K562 (cell line): Measurements from ENCODE around the gene ZNF747. TPM values are rescaled to one million over a fixed set of nuclear protein-coding genes. Genes with fewer than 3 reads are reported as not detected.

Source experiments
- CXXC5 ChIP-seq: fragments of 250-450 bp; sonication (Bioruptor Pico); IDR thresholded peaks from 2 replicates; pipeline ENCODE4 v1.8.0; 2022; ENCODE audit warnings: inconsistent platforms, mild to moderate bottlenecking, moderate library complexity
- ELF4 ChIP-seq: fragments of 450-650 bp; formaldehyde crosslinking; IDR thresholded peaks from 2 replicates; pipeline ENCODE4 v1.4.0; 2022; ENCODE audit warnings: missing genetic modification characterization
- HDAC1 ChIP-seq, 2 experiments: fragments of 450-650 bp; IDR thresholded peaks; 2 replicates each; pipeline ENCODE4 v1.6.1; 2016 to 2017; ENCODE audit warnings: inconsistent platforms in 1 of 2, mild to moderate bottlenecking in 1 of 2, moderate library complexity in 1 of 2
- HDAC2 ChIP-seq: fragments of 450-650 bp; IDR thresholded peaks from 2 replicates; pipeline ENCODE4 v1.6.1; 2016; ENCODE audit warnings: mild to moderate bottlenecking
- MTA1 ChIP-seq: fragments of 450-650 bp; IDR thresholded peaks from 2 replicates; pipeline ENCODE4 v1.6.1; 2017; ENCODE audit warnings: borderline replicate concordance
- NEUROD1 ChIP-seq: fragments of 150-350 bp; IDR thresholded peaks from 2 replicates; pipeline ENCODE4 v1.6.1; 2014; ENCODE audit warnings: borderline replicate concordance, low read length, low read depth; ENCODE audit not compliant: partially characterized antibody
- NFRKB ChIP-seq: fragments of 450-650 bp; IDR thresholded peaks from 2 replicates; pipeline ENCODE4 v1.6.1; 2016; ENCODE audit warnings: low read depth
- OTX1 ChIP-seq: fragments of 450-650 bp; formaldehyde crosslinking; IDR thresholded peaks from 2 replicates; pipeline ENCODE4 v1.4.0; 2022; ENCODE audit warnings: mild to moderate bottlenecking
- RAD21 ChIP-seq, 2 experiments: fragments of 250-450 bp in 1 of 2; fragments of 450-650 bp in 1 of 2; sonication (Bioruptor Pico) in 1 of 2; formaldehyde crosslinking in 1 of 2; IDR thresholded peaks in 1 of 2; conservative IDR thresholded peaks in 1 of 2; 2 replicates each; pipeline versions ENCODE4 v1.4.0 to v1.8.0; 2020 to 2022; ENCODE audit warnings: mild to moderate bottlenecking in 2 of 2, moderate library complexity in 1 of 2
- RBBP5 ChIP-seq: fragments of 200-600 bp; sonication (generic); IDR thresholded peaks from 2 replicates; pipeline ENCODE4 v1.6.1; 2012; ENCODE audit warnings: borderline replicate concordance, mild to moderate bottlenecking, low read length, control low read depth, inconsistent platforms; ENCODE audit not compliant: insufficient read depth, poor library complexity, severe bottlenecking
- RBM34 ChIP-seq: fragments of 200-400 bp; formaldehyde crosslinking; IDR thresholded peaks from 2 replicates; pipeline ENCODE4 v1.6.1; 2018; ENCODE audit warnings: low read length, borderline replicate concordance; ENCODE audit not compliant: insufficient read depth
- TCF7 ChIP-seq: sonication (generic); IDR thresholded peaks from 2 replicates; pipeline ENCODE4 v1.6.1; 2016; ENCODE audit warnings: antibody characterized with exemption, borderline replicate concordance
- TCF7L2 ChIP-seq: fragments of 150-350 bp; IDR thresholded peaks from 2 replicates; pipeline ENCODE4 v1.6.1; 2016; ENCODE audit warnings: low read depth, mild to moderate bottlenecking, low read length, moderate library complexity
- ZNF165 ChIP-seq: fragments of 250-450 bp; sonication (Bioruptor Pico); IDR thresholded peaks from 2 replicates; pipeline ENCODE4 v1.4.0; 2020; ENCODE audit warnings: borderline replicate concordance
- polyA plus RNA-seq, 8 experiments: library from polyadenylated mRNA; depleted of rRNA in 4 of 8; stranded (reverse) in 5 of 8; unstranded in 3 of 8; fragments of >200 nt; fragmentation: Nextera tagmentation in 2 of 8; fragmentation: Illumina TruSeq in 1 of 8; extraction: Ambion mirVana in 2 of 8; extraction: Trizol in 1 of 8; gene quantifications; 2 replicates each; pipeline versions ENCODE4 v1.2.1 to v1.2.3, GENCODE V29; 2011 to 2014; ENCODE audit warnings: inconsistent platforms in 1 of 8, missing spikeins in 1 of 8
- total RNA-seq, 7 experiments: library from RNA; depleted of rRNA in 6 of 7; stranded (reverse); fragments of >200 nt in 6 of 7; fragmentation: Illumina TruSeq in 2 of 7; extraction: Trizol in 2 of 7; gene quantifications; 2 replicates each; pipeline versions ENCODE4 v1.2.1 to v1.2.3, GENCODE V29; 2011 to 2021; ENCODE audit warnings: low replicate concordance in 1 of 7
- TF ChIP-seq, protein P1 (sequence below): fragments of 450-650 bp; IDR thresholded peaks from 2 replicates; pipeline ENCODE4 v1.6.1; 2016; ENCODE audit warnings: mild to moderate bottlenecking, moderate library complexity
- TF ChIP-seq, protein P2 (sequence below): IDR thresholded peaks from 2 replicates; pipeline ENCODE4 v1.6.1; 2014; ENCODE audit warnings: antibody characterized with exemption

The ZNF747 gene
- total and polyA plus RNA-seq, 9 of the 15 experiments (the other 6 are each of a cell fraction or from before 2014, with no cell fraction given), result 0.14 to 3.3 (median 1.5) TPM

GRCh38 chr16:30535777-30536190 is 1.1 kb upstream of the ZNF747 start (continued):
- TF ChIP-seq NEUROD1 (peak; percentile 26), TCF7 (no peak), HDAC2 (peak; percentile 64; the same call in 1 of the 2 replicates), HDAC1 (IDR thresholded peaks at IDR 0.05) (peak in 1 of 2 experiments; percentile 57; a peak in 1 of 4 replicates), CXXC5 (CRISPR knock-in tag) (peak; percentile 48), ELF4 (CRISPR knock-in tag) (0 out of 2 replicates have a peak, but pooled peaks have one; percentile 30), MTA1 (0 out of 2 replicates have a peak, but pooled peaks have one; percentile 10), NFRKB (no peak; the same call in 1 of the 2 replicates), ZNF165 (CRISPR knock-in tag) (no peak), RAD21 (CRISPR knock-in tag; conservative IDR thresholded peaks at IDR 0.05 in 1 of 2, IDR thresholded peaks at IDR 0.05 in 1 of 2) (peak; percentile 64 to 74), OTX1 (CRISPR knock-in tag) (peak; percentile 55; the same call in 1 of the 2 replicates), RBBP5 (peak; percentile 62), TCF7L2 (no peak), RBM34 (no peak)
- TF ChIP-seq, protein P1, sequence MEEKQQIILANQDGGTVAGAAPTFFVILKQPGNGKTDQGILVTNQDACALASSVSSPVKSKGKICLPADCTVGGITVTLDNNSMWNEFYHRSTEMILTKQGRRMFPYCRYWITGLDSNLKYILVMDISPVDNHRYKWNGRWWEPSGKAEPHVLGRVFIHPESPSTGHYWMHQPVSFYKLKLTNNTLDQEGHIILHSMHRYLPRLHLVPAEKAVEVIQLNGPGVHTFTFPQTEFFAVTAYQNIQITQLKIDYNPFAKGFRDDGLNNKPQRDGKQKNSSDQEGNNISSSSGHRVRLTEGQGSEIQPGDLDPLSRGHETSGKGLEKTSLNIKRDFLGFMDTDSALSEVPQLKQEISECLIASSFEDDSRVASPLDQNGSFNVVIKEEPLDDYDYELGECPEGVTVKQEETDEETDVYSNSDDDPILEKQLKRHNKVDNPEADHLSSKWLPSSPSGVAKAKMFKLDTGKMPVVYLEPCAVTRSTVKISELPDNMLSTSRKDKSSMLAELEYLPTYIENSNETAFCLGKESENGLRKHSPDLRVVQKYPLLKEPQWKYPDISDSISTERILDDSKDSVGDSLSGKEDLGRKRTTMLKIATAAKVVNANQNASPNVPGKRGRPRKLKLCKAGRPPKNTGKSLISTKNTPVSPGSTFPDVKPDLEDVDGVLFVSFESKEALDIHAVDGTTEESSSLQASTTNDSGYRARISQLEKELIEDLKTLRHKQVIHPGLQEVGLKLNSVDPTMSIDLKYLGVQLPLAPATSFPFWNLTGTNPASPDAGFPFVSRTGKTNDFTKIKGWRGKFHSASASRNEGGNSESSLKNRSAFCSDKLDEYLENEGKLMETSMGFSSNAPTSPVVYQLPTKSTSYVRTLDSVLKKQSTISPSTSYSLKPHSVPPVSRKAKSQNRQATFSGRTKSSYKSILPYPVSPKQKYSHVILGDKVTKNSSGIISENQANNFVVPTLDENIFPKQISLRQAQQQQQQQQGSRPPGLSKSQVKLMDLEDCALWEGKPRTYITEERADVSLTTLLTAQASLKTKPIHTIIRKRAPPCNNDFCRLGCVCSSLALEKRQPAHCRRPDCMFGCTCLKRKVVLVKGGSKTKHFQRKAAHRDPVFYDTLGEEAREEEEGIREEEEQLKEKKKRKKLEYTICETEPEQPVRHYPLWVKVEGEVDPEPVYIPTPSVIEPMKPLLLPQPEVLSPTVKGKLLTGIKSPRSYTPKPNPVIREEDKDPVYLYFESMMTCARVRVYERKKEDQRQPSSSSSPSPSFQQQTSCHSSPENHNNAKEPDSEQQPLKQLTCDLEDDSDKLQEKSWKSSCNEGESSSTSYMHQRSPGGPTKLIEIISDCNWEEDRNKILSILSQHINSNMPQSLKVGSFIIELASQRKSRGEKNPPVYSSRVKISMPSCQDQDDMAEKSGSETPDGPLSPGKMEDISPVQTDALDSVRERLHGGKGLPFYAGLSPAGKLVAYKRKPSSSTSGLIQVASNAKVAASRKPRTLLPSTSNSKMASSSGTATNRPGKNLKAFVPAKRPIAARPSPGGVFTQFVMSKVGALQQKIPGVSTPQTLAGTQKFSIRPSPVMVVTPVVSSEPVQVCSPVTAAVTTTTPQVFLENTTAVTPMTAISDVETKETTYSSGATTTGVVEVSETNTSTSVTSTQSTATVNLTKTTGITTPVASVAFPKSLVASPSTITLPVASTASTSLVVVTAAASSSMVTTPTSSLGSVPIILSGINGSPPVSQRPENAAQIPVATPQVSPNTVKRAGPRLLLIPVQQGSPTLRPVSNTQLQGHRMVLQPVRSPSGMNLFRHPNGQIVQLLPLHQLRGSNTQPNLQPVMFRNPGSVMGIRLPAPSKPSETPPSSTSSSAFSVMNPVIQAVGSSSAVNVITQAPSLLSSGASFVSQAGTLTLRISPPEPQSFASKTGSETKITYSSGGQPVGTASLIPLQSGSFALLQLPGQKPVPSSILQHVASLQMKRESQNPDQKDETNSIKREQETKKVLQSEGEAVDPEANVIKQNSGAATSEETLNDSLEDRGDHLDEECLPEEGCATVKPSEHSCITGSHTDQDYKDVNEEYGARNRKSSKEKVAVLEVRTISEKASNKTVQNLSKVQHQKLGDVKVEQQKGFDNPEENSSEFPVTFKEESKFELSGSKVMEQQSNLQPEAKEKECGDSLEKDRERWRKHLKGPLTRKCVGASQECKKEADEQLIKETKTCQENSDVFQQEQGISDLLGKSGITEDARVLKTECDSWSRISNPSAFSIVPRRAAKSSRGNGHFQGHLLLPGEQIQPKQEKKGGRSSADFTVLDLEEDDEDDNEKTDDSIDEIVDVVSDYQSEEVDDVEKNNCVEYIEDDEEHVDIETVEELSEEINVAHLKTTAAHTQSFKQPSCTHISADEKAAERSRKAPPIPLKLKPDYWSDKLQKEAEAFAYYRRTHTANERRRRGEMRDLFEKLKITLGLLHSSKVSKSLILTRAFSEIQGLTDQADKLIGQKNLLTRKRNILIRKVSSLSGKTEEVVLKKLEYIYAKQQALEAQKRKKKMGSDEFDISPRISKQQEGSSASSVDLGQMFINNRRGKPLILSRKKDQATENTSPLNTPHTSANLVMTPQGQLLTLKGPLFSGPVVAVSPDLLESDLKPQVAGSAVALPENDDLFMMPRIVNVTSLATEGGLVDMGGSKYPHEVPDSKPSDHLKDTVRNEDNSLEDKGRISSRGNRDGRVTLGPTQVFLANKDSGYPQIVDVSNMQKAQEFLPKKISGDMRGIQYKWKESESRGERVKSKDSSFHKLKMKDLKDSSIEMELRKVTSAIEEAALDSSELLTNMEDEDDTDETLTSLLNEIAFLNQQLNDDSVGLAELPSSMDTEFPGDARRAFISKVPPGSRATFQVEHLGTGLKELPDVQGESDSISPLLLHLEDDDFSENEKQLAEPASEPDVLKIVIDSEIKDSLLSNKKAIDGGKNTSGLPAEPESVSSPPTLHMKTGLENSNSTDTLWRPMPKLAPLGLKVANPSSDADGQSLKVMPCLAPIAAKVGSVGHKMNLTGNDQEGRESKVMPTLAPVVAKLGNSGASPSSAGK, result peak; percentile 83; the same call in 1 of the 2 replicates
- TF ChIP-seq, protein P2, sequence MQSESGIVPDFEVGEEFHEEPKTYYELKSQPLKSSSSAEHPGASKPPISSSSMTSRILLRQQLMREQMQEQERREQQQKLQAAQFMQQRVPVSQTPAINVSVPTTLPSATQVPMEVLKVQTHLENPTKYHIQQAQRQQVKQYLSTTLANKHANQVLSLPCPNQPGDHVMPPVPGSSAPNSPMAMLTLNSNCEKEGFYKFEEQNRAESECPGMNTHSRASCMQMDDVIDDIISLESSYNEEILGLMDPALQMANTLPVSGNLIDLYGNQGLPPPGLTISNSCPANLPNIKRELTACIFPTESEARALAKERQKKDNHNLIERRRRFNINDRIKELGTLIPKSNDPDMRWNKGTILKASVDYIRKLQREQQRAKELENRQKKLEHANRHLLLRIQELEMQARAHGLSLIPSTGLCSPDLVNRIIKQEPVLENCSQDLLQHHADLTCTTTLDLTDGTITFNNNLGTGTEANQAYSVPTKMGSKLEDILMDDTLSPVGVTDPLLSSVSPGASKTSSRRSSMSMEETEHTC, result 0 out of 2 replicates have a peak, but pooled peaks have one; percentile 8
